Nephron progenitor cell (in vitro differentiated cells): ENCODE data around the gene SOS2.

Source experiments
- DNase-seq: peaks from one replicate; pipeline ENCODE4 v3.0.0; 2021
- H3K27ac Mint-ChIP-seq: 2 replicates; pipeline ENCODE4 v1.8.0; 2021; ENCODE audit warnings: mild to moderate bottlenecking, moderate library complexity, mixed read lengths
- H3K27me3 Mint-ChIP-seq: 2 replicates; pipeline ENCODE4 v1.8.0; 2021; ENCODE audit warnings: mild to moderate bottlenecking, low read depth, mixed read lengths; ENCODE audit not compliant: poor library complexity
- H3K36me3 Mint-ChIP-seq: 2 replicates; pipeline ENCODE4 v1.8.0; 2021; ENCODE audit warnings: low read depth, mixed read lengths
- H3K4me1 Mint-ChIP-seq: 2 replicates; pipeline ENCODE4 v1.8.0; 2021; ENCODE audit warnings: mixed read lengths
- H3K4me3 Mint-ChIP-seq: 2 replicates; pipeline ENCODE4 v1.8.0; 2021; ENCODE audit warnings: mild to moderate bottlenecking, moderate library complexity, mixed read lengths
- H3K9me3 Mint-ChIP-seq: 2 replicates; pipeline ENCODE4 v1.8.0; 2021; ENCODE audit warnings: mild to moderate bottlenecking, moderate library complexity, mixed read lengths
- TF ChIP-seq, protein P1 (sequence below): fragments of 200-600 bp; sonication (generic); IDR thresholded peaks from 2 replicates; pipeline ENCODE4 v1.5.0; 2021; ENCODE audit warnings: antibody characterized with exemption

SOS2 gene

DNA sequence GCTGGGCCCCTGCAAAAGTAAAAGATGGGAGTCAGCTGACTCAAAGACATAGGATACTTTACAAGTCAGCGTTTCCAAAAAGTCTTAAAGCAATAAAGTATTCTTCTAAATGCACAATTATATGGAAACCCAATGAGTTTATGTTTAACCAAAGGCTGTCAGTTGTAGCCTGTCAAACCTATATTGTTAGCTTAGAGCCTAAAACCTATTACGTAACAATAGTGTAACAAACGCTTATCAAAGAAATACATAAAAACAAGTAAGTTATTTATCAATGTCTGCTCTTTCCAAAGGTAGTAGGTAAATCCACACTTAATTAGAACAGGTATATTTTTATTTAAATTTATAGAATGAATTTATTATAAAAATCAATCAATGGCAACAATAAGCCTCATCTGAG lies 15.9 kb upstream of the SOS2 start:
- no peaks in the 10 kb centered on the region for H3K4me1 Mint-ChIP-seq
- no peaks in the 10 kb centered on the region for H3K27me3 Mint-ChIP-seq
- H3K36me3 Mint-ChIP-seq = peaks cover 19% of the 10 kb centered on the region
- H3K27ac Mint-ChIP-seq = no peak overlapping the region
- H3K4me3 Mint-ChIP-seq = no peak overlapping the region
- DNase-seq = no peak
- no peaks in the 10 kb centered on the region for H3K9me3 Mint-ChIP-seq
- TF ChIP-seq, protein P1, sequence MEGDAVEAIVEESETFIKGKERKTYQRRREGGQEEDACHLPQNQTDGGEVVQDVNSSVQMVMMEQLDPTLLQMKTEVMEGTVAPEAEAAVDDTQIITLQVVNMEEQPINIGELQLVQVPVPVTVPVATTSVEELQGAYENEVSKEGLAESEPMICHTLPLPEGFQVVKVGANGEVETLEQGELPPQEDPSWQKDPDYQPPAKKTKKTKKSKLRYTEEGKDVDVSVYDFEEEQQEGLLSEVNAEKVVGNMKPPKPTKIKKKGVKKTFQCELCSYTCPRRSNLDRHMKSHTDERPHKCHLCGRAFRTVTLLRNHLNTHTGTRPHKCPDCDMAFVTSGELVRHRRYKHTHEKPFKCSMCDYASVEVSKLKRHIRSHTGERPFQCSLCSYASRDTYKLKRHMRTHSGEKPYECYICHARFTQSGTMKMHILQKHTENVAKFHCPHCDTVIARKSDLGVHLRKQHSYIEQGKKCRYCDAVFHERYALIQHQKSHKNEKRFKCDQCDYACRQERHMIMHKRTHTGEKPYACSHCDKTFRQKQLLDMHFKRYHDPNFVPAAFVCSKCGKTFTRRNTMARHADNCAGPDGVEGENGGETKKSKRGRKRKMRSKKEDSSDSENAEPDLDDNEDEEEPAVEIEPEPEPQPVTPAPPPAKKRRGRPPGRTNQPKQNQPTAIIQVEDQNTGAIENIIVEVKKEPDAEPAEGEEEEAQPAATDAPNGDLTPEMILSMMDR = no peak

DNA sequence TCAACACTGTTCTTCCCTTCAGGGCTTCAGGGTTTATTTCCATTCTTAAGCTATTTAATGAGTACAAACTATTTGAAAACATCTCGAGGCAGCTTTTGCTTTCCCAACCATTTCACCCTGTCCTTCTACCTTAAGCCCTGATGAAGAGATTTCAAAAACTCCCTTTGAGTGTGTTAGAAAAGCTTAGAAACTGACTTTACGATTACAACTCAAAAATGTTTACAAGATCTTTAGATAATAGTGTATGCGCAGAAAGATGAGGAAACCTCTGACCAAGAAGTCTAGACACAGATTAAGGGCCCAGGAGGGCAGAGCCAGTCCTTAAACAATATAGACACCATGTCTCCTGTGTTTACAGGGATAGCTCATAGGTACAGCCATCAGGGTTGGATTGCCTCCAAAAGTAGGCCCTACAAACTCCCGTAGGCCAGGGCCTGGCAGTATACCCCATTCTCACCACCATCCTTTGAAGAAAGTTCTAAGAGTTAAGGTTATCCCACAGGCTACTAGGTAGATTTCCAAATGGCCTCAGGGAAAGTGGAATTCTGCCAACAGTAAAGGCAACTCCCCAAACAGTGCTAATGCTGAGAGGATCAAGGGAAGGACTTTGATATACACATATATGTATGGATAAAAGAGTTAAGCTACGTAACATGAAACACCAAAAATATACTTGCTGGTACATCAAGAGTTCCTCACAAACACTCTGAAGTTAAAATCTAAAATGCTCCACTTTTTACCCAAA lies 11.4 kb upstream of the SOS2 start:
- Mint-ChIP-seq H3K4me1 (no peaks in the 10 kb centered on the region), H3K27me3 (peaks cover 2% of the 10 kb centered on the region), H3K9me3 (no peaks in the 10 kb centered on the region), H3K4me3 (no peak overlapping the region), H3K27ac (no peak overlapping the region), H3K36me3 (no peaks in the 10 kb centered on the region)
- TF ChIP-seq, protein P1 = no peak
- no peak for DNase-seq

DNA sequence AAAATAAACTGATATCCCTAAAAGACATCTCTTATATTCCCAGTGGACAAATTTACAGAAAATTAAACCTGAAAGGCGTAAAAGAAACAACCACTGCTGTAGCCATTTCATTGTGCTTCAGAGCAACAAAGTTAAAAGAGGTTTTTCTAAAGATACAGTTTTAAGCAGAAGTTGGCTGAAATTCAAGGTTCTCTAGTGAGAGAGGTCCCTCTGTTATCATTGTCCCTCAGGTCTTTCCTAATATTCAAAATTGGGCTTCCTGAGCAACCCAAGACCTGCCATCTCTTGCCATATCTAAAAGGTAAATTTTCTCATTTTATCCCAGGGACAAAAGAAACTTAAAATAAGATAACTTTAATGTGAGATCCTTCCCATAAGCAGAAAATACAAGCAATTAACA lies 10.7 kb upstream of the SOS2 start:
- DNase-seq = no peak
- Mint-ChIP-seq H3K9me3 (no peaks in the 10 kb centered on the region), H3K27me3 (peaks cover 2% of the 10 kb centered on the region), H3K4me3 (no peak overlapping the region), H3K4me1 (no peaks in the 10 kb centered on the region), H3K27ac (no peak overlapping the region), H3K36me3 (peaks cover 4% of the 10 kb centered on the region)
- TF ChIP-seq, protein P1 = no peak

DNA sequence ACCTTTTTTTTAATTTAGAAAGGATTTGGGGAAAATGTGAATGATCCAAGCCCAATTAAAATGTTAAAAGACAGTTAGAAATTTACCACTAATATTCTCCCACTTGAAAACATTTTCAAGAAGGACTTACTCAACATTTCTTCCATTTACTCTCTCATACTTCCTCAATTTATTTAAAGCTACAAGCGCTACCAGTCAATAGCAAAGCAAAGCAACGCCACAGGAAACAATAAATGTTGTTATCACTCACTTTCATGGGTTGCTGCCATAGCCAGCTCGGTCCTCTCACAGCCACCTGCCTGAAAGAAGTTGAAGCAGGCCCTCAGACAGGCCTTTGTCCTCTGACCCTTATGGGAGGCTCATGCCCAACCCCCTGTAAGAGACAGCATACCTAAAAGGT lies 6.0 kb upstream of the SOS2 start:
- no peak for DNase-seq
- no peaks in the 10 kb centered on the region for H3K9me3 Mint-ChIP-seq
- H3K4me3 Mint-ChIP-seq = no peak overlapping the region
- H3K27ac Mint-ChIP-seq = no peak overlapping the region
- peaks cover 12% of the 10 kb centered on the region for H3K4me1 Mint-ChIP-seq
- H3K36me3 Mint-ChIP-seq = peaks cover 4% of the 10 kb centered on the region
- peaks cover 2% of the 10 kb centered on the region for H3K27me3 Mint-ChIP-seq
- TF ChIP-seq, protein P1 = no peak

DNA sequence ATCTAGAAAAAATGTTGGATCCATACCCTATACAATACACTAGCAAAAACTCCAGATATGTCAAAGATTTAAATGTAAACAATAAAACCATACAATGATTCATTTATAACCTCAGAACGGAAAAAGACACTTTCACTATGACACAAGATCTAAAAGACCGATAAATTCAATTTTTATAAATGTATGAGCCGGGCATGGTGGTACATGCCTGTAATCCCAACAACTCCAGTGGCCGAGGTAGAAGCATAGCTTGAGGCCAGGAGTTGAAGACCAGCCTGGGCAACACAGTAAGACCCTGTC lies 2.5 kb upstream of the SOS2 start:
- Mint-ChIP-seq H3K4me3 (no peak overlapping the region), H3K27me3 (peaks cover 2% of the 10 kb centered on the region), H3K36me3 (peaks cover 12% of the 10 kb centered on the region), H3K9me3 (peaks cover 1% of the 10 kb centered on the region), H3K27ac (no peak overlapping the region), H3K4me1 (peaks cover 35% of the 10 kb centered on the region)
- DNase-seq = no peak
- TF ChIP-seq, protein P1 = no peak

DNA sequence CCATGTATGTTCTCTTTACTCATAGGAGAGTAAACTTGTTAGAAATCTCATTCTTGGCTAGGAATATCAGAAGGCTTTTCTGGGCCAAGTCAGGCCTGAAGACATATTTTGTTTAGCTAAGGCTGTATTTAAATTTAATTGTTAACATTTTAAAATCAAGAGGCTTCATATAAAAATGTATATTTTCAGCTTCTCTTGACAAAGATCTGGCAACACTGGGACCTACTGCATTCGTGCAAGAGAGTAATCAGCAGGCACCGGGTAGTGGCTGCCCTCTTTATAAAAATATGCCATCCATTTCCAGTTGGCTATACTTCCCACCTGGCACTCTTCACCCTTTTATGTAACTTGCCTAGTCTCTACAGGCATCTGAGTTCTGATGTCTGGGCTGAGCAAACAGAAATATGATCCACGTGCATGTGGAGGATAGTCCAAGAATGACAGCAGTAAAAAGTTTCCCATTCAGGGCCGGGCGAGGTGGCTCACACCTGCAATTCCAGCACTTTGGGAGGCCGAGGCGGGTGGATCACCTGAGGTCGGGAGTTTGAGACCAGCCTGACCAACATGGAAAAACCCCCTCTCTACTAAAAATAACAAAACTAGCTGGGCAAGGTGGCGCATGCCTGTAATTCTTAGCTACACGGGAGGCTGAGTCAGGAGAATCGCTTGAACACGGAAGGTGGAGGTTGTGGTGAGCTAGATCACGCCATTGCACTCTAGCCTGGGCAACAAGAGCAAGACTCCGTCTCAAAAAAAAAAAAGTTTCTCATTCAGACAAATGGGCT lies 2.0 kb upstream of the SOS2 start:
- Mint-ChIP-seq H3K9me3 (peaks cover 7% of the 10 kb centered on the region), H3K36me3 (peaks cover 17% of the 10 kb centered on the region), H3K4me3 (peak overlapping the region; percentile 84), H3K27me3 (peaks cover 6% of the 10 kb centered on the region), H3K27ac (peak overlapping the region; percentile 13), H3K4me1 (peaks cover 39% of the 10 kb centered on the region)
- no peak for DNase-seq
- TF ChIP-seq, protein P1 = no peak
